ENCODE data around the gene BRSK1. TPM values are rescaled to one million over a fixed set of nuclear protein-coding genes. Genes with fewer than 3 reads are reported as not detected.

Gene BRSK1
- total and polyA plus RNA-seq, 10 of the 15 experiments (the other 5 are each of a cell fraction or from before 2014, with no cell fraction given) = 0.03 to 0.76 (median 0.25) TPM; not detected in 4

DNA sequence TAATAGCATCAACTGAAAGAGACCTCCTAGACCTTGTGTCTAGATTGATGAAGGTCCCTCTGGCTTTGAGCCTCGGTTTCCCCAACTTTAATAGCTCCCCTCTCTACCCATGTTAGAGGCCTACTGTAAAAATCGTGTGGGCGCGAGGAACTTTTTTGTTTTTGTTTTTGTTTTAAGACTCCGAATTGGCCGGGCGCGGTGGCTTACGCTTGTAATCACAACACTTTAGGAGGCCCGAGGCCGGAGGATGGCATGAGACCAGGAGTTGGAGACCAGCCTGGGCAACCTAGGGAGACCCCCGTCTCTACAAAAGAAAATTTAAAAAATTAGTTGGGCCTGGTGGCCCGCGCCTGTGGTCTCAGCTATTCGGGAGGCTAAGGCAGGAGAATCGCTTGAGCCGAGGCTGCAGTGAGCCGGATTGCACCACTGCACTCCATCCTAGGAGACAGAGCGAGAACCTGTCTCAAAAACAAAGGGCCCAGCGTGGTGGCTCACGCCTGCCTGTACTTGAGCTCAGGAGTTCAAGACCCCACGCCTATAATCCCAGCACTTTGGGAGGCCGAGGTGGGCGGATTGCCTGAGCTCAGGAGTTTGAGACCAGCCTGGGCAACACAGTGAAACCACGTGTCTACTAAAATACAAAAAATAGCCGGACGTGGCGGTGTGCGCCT lies 24.1 kb upstream of the BRSK1 start (continued):
- TF ChIP-seq, protein P1, sequence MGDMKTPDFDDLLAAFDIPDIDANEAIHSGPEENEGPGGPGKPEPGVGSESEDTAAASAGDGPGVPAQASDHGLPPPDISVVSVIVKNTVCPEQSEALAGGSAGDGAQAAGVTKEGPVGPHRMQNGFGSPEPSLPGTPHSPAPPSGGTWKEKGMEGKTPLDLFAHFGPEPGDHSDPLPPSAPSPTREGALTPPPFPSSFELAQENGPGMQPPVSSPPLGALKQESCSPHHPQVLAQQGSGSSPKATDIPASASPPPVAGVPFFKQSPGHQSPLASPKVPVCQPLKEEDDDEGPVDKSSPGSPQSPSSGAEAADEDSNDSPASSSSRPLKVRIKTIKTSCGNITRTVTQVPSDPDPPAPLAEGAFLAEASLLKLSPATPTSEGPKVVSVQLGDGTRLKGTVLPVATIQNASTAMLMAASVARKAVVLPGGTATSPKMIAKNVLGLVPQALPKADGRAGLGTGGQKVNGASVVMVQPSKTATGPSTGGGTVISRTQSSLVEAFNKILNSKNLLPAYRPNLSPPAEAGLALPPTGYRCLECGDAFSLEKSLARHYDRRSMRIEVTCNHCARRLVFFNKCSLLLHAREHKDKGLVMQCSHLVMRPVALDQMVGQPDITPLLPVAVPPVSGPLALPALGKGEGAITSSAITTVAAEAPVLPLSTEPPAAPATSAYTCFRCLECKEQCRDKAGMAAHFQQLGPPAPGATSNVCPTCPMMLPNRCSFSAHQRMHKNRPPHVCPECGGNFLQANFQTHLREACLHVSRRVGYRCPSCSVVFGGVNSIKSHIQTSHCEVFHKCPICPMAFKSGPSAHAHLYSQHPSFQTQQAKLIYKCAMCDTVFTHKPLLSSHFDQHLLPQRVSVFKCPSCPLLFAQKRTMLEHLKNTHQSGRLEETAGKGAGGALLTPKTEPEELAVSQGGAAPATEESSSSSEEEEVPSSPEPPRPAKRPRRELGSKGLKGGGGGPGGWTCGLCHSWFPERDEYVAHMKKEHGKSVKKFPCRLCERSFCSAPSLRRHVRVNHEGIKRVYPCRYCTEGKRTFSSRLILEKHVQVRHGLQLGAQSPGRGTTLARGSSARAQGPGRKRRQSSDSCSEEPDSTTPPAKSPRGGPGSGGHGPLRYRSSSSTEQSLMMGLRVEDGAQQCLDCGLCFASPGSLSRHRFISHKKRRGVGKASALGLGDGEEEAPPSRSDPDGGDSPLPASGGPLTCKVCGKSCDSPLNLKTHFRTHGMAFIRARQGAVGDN (IDR thresholded peaks at IDR 0.05) = no peak
- TF ChIP-seq, protein P2, sequence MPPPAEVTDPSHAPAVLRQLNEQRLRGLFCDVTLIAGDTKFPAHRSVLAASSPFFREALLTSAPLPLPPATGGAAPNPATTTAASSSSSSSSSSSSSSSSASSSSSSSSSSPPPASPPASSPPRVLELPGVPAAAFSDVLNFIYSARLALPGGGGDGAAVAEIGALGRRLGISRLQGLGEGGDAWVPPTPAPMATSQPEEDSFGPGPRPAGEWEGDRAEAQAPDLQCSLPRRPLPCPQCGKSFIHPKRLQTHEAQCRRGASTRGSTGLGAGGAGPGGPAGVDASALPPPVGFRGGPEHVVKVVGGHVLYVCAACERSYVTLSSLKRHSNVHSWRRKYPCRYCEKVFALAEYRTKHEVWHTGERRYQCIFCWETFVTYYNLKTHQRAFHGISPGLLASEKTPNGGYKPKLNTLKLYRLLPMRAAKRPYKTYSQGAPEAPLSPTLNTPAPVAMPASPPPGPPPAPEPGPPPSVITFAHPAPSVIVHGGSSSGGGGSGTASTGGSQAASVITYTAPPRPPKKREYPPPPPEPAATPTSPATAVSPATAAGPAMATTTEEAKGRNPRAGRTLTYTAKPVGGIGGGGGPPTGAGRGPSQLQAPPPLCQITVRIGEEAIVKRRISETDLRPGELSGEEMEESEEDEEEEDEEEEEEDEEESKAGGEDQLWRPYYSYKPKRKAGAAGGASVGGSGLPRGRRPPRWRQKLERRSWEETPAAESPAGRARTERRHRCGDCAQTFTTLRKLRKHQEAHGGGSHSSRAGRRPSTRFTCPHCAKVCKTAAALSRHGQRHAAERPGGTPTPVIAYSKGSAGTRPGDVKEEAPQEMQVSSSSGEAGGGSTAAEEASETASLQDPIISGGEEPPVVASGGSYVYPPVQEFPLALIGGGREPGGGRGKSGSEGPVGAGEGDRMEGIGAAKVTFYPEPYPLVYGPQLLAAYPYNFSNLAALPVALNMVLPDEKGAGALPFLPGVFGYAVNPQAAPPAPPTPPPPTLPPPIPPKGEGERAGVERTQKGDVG (CRISPR knock-in tag; IDR thresholded peaks at IDR 0.05) = no peak
- TF ChIP-seq, protein P3, sequence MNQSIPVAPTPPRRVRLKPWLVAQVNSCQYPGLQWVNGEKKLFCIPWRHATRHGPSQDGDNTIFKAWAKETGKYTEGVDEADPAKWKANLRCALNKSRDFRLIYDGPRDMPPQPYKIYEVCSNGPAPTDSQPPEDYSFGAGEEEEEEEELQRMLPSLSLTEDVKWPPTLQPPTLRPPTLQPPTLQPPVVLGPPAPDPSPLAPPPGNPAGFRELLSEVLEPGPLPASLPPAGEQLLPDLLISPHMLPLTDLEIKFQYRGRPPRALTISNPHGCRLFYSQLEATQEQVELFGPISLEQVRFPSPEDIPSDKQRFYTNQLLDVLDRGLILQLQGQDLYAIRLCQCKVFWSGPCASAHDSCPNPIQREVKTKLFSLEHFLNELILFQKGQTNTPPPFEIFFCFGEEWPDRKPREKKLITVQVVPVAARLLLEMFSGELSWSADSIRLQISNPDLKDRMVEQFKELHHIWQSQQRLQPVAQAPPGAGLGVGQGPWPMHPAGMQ (IDR thresholded peaks at IDR 0.05; ENCODE audit: borderline replicate concordance) = no peak
- TF ChIP-seq FOXK2 (IDR thresholded peaks at IDR 0.05) = 0 out of 2 replicates have a peak, but pooled peaks have one; percentile 1
- TF ChIP-seq BMI1 (IDR thresholded peaks at IDR 0.05; ENCODE audit: borderline replicate concordance) = no peak
- TF ChIP-seq HCFC1 (IDR thresholded peaks at IDR 0.05; ENCODE audit: low read length) = no peak
- no peak for TF ChIP-seq POLR2AphosphoS5 (IDR thresholded peaks at IDR 0.05; ENCODE audit: low read length)
- TF ChIP-seq TCF12 (IDR thresholded peaks at IDR 0.05; ENCODE audit: low read depth, low read length) = no peak
- TF ChIP-seq, protein P4, sequence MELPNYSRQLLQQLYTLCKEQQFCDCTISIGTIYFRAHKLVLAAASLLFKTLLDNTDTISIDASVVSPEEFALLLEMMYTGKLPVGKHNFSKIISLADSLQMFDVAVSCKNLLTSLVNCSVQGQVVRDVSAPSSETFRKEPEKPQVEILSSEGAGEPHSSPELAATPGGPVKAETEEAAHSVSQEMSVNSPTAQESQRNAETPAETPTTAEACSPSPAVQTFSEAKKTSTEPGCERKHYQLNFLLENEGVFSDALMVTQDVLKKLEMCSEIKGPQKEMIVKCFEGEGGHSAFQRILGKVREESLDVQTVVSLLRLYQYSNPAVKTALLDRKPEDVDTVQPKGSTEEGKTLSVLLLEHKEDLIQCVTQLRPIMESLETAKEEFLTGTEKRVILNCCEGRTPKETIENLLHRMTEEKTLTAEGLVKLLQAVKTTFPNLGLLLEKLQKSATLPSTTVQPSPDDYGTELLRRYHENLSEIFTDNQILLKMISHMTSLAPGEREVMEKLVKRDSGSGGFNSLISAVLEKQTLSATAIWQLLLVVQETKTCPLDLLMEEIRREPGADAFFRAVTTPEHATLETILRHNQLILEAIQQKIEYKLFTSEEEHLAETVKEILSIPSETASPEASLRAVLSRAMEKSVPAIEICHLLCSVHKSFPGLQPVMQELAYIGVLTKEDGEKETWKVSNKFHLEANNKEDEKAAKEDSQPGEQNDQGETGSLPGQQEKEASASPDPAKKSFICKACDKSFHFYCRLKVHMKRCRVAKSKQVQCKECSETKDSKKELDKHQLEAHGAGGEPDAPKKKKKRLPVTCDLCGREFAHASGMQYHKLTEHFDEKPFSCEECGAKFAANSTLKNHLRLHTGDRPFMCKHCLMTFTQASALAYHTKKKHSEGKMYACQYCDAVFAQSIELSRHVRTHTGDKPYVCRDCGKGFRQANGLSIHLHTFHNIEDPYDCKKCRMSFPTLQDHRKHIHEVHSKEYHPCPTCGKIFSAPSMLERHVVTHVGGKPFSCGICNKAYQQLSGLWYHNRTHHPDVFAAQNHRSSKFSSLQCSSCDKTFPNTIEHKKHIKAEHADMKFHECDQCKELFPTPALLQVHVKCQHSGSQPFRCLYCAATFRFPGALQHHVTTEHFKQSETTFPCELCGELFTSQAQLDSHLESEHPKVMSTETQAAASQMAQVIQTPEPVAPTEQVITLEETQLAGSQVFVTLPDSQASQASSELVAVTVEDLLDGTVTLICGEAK (IDR thresholded peaks at IDR 0.05; ENCODE audit: borderline replicate concordance) = no peak
- TF ChIP-seq CEBPB (IDR thresholded peaks at IDR 0.05; ENCODE audit: borderline replicate concordance in 1 of 2, low read depth in 2 of 2, low read length in 2 of 2) = no peak
- no peak for TF ChIP-seq SMAD1 (IDR thresholded peaks at IDR 0.05; ENCODE audit: low read depth, partially characterized antibody)
- TF ChIP-seq STAT1 (conservative IDR thresholded peaks at IDR 0.05) = no peak
- TF ChIP-seq YY1 (IDR thresholded peaks at IDR 0.05; ENCODE audit: low read depth, low read length) = no peak
- no peak for TF ChIP-seq HDAC6 (IDR thresholded peaks at IDR 0.05; ENCODE audit: unreplicated experiment)
- no peak; the same call in 1 of the 2 replicates for TF ChIP-seq FOXM1 (IDR thresholded peaks at IDR 0.05; ENCODE audit: low read depth, low read length)
- no peak for TF ChIP-seq CBX5 (IDR thresholded peaks at IDR 0.05; ENCODE audit: low read depth)
